Fibroblast of pulmonary artery (primary cell): ENCODE results near the gene GCSAM.
A peak's percentile ranks its signal among the peaks of the same experiment; 100 is the strongest.

Experiments
- DNase-seq: peaks from one replicate; pipeline ENCODE4 v3.0.0-alpha.2; 2010; ENCODE audit warnings: low read depth
- H3K4me3 ChIP-seq: replicated peaks from 2 replicates; pipeline ENCODE4 v1.5.1; 2011; ENCODE audit warnings: low read depth, mild to moderate bottlenecking, control low read depth, low read length, moderate library complexity
- CTCF ChIP-seq: IDR thresholded peaks from 2 replicates; pipeline ENCODE4 v1.5.1; 2011; ENCODE audit warnings: mild to moderate bottlenecking, control low read depth, low read length, inconsistent platforms; ENCODE audit errors: missing control alignments

GCSAM gene

DNA sequence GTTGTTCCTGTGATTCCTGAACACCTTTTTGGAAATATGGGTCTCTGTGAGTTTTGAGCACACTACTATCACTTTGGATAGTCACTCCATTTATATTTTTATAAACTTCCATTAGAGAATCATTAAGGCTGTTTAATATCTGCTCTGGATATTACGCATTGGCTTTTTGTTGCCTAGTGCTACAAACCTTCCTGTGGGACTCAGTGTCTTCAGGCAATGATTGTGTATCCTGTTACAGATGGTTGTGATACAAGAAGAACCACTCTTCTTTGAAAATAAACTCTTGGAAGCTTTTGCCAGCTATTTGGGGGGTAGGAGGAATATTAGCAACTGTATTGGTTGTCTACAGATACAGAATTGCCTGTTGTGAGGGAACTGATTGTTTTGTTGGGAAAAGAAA is 15.6 kb downstream of the GCSAM start:
- no peak overlapping the region for H3K4me3 ChIP-seq
- no peak for DNase-seq
- no peak for TF ChIP-seq CTCF

GRCh38 chr3:112116748-112117186 is 16.3 kb downstream of the GCSAM start:
- DNase-seq = no peak
- no peak for TF ChIP-seq CTCF
- no peak overlapping the region for H3K4me3 ChIP-seq

DNA sequence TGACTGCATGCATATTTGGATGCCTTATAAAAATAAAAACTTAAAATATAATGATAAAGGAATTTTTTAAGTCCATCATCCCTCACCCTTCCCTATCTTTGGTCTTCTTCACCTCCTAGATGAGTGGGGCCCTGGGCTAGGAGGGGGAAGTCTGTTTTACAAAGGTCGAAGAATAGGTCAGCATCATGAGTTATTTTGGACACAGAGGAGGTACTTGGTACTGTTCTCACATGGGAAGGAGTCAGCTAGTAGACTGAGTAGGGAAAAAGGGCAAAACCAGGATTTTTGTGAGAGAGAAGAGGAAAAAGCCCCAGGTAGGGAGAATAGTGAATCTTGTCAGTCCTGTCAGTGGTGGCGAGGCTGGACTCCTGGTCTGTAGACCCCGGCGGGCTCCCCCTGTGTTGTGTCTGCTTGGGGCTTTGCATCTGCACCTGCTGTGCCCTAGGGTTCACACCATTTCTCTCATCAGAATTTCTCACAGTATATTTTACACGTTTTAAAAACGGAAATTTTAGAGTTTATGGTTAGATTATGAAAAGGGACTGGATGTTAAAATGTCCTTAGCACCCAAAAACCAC is 17.2 kb downstream of the GCSAM start:
- TF ChIP-seq CTCF = no peak
- no peak for DNase-seq

GRCh38 chr3:112115161-112115739 is 17.8 kb downstream of the GCSAM start:
- H3K4me3 ChIP-seq = no peak overlapping the region
- no peak for DNase-seq
- no peak for TF ChIP-seq CTCF

More for the DNA sequence above, 17.2 kb downstream of the GCSAM start:
- H3K4me3 ChIP-seq = no peak overlapping the region

- no peak overlapping the region for H3K4me3 ChIP-seq
- no peak for TF ChIP-seq CTCF
- no peak for DNase-seq
Measured at GRCh38 chr3:112114576-112115160, 18.4 kb downstream of the GCSAM start.

- H3K4me3 ChIP-seq = no peak overlapping the region
- DNase-seq = peak; percentile 84
- TF ChIP-seq CTCF = peak; percentile 93
Measured at GRCh38 chr3:112111785-112112402, 21.2 kb downstream of the GCSAM start.
